ENCODE results near the gene PKIB. TPM values are rescaled to one million over a fixed set of nuclear protein-coding genes. Genes with fewer than 3 reads are reported as not detected.

The PKIB gene
- total and polyA plus RNA-seq, 10 of the 15 experiments (the other 5 are each of a cell fraction or from before 2014, with no cell fraction given) = 0.20 to 1.8 (median 0.87) TPM

DNA sequence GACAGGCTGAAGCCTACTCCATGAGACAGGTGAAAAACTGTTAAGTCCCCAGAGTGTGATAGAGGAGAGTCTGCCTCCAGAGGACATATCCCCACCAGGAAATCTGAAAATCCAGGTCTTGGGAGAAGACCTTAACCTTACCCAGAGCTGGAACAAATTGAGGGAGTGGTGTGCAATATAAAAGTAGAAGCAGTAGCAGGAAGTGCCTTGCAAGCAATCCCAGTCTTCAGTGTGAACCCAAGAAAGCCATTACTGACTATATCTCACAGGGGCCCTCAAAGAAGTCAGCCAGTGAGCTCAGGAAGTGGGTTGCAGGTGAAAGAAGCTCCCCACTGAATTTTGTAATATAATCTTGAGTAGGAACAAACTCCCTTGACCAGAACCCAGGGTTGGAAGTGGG is 41.9 kb upstream of the PKIB start:
- TF ChIP-seq, protein P1, sequence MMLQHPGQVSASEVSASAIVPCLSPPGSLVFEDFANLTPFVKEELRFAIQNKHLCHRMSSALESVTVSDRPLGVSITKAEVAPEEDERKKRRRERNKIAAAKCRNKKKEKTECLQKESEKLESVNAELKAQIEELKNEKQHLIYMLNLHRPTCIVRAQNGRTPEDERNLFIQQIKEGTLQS (IDR thresholded peaks at IDR 0.05; ENCODE audit: borderline replicate concordance, extremely low read depth, low read depth, low read length) = no peak
- H3K27me3 ChIP-seq (replicated peaks in 1 of 2; ENCODE audit: control insufficient read depth in 2 of 2, insufficient read depth in 2 of 2, low read length in 1 of 2) = no peaks in the 10 kb centered on the region
- no peaks in the 10 kb centered on the region for H4K20me1 ChIP-seq (ENCODE audit: control insufficient read depth, insufficient read depth)
- no peak for DNase-seq (ENCODE audit: low read depth, low spot score)
- ATAC-seq = no peak
- RAD21 ChIA-PET (ENCODE audit: unreplicated experiment) = interaction anchor here (0.8 to 1.1 kb wide), 2 partner anchors 38 to 76 kb away, joined by 3 read pairs; no protein-coding TSS in a partner anchor
- H3K4me1 ChIP-seq (ENCODE audit: control insufficient read depth, insufficient read depth, low read length) = no peaks in the 10 kb centered on the region
- H3K4me2 ChIP-seq (ENCODE audit: control insufficient read depth, insufficient read depth) = no peak overlapping the region
- intact Hi-C loops (cut with micrococcal nuclease; ENCODE audit: unreplicated experiment) (no loop called here), in situ Hi-C loops (cut with MboI) (no loop called here)
- FAIRE-seq = no peak
- no peak overlapping the region for H2AFZ ChIP-seq (ENCODE audit: control insufficient read depth, low read depth, low read length)
- POLR2A ChIA-PET = no interaction called here
- H3K4me3 ChIP-seq = no peak overlapping the region
- CTCF ChIA-PET = interaction anchor here (1.0 to 3.1 kb wide), 3 partner anchors 38 to 77 kb away, joined by 3 to 22 read pairs (median 9); no protein-coding TSS in a partner anchor
- no peak overlapping the region for H3K27ac ChIP-seq (ENCODE audit: control insufficient read depth, insufficient read depth)
- no peaks in the 10 kb centered on the region for H3K9me3 ChIP-seq (replicated peaks; ENCODE audit: control insufficient read depth, insufficient read depth, low read length)
- no peaks in the 10 kb centered on the region for H3K36me3 ChIP-seq (ENCODE audit: control insufficient read depth in 2 of 2, insufficient read depth in 2 of 2, low read length in 1 of 2)
- no TSS peak for BruUV-seq (replicated peaks)
- H3K9ac ChIP-seq (ENCODE audit: control insufficient read depth, insufficient read depth, low read length) = no peak overlapping the region
- no peaks in the 10 kb centered on the region for H3K79me2 ChIP-seq (ENCODE audit: control insufficient read depth, insufficient read depth, low read length)
- SMC1A ChIA-PET (ENCODE audit: uncharacterized antibody, unreplicated experiment) = interaction anchor here (0.6 to 2.1 kb wide), 5 partner anchors 37 to 81 kb away, joined by 3 to 7 read pairs (median 4); partner anchors contain the start of gene PKIB

- TF ChIP-seq, protein P2, sequence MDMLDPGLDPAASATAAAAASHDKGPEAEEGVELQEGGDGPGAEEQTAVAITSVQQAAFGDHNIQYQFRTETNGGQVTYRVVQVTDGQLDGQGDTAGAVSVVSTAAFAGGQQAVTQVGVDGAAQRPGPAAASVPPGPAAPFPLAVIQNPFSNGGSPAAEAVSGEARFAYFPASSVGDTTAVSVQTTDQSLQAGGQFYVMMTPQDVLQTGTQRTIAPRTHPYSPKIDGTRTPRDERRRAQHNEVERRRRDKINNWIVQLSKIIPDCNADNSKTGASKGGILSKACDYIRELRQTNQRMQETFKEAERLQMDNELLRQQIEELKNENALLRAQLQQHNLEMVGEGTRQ (IDR thresholded peaks at IDR 0.05; ENCODE audit: borderline replicate concordance, low read depth, low read length) = no peak
- no peak for TF ChIP-seq MTA2 (IDR thresholded peaks at IDR 0.05; ENCODE audit: low read depth)
- no peak for TF ChIP-seq ZNF622 (IDR thresholded peaks at IDR 0.05)
- TF ChIP-seq RELB (IDR thresholded peaks at IDR 0.05; ENCODE audit: low read depth) = no peak
- ATAC-seq (no peak; the same call in 2 of the 3 replicates), FAIRE-seq (no peak), DNase-seq (ENCODE audit: low read depth, low spot score) (no peak)
- no peaks in the 10 kb centered on the region for H3K36me3 ChIP-seq (ENCODE audit: control insufficient read depth in 2 of 2, insufficient read depth in 2 of 2, low read length in 1 of 2)
- H4K20me1 ChIP-seq (ENCODE audit: control insufficient read depth, insufficient read depth) = no peaks in the 10 kb centered on the region
- H3K27ac ChIP-seq (ENCODE audit: control insufficient read depth, insufficient read depth) = no peak overlapping the region
- H3K4me3 ChIP-seq = no peak overlapping the region
- intact Hi-C loops (cut with micrococcal nuclease; ENCODE audit: unreplicated experiment) = no loop called here
- H3K27me3 ChIP-seq (replicated peaks in 1 of 2; ENCODE audit: control insufficient read depth in 2 of 2, insufficient read depth in 2 of 2, low read length in 1 of 2) = no peaks in the 10 kb centered on the region
- ChIA-PET SMC1A (ENCODE audit: uncharacterized antibody, unreplicated experiment) (interaction anchor here (1.1 to 2.1 kb wide), 4 partner anchors 37 to 42 kb away, joined by 4 to 7 read pairs (median 4); partner anchors contain the start of gene PKIB), CTCF (interaction anchor here (0.6 to 3.1 kb wide), 4 partner anchors 39 to 89 kb away, joined by 3 to 22 read pairs (median 6); no protein-coding TSS in a partner anchor), POLR2A (no interaction called here), RAD21 (ENCODE audit: unreplicated experiment) (interaction anchor here (0.8 to 1.1 kb wide), 2 partner anchors 39 to 77 kb away, joined by 3 read pairs; no protein-coding TSS in a partner anchor)
- in situ Hi-C loops (cut with MboI) = no loop called here
- no peak overlapping the region for H3K4me2 ChIP-seq (ENCODE audit: control insufficient read depth, insufficient read depth)
- H2AFZ ChIP-seq (ENCODE audit: control insufficient read depth, low read depth, low read length) = no peak overlapping the region
- no peaks in the 10 kb centered on the region for H3K9me3 ChIP-seq (replicated peaks; ENCODE audit: control insufficient read depth, insufficient read depth, low read length)
- BruUV-seq (replicated peaks) = no TSS peak
- H3K9ac ChIP-seq (ENCODE audit: control insufficient read depth, insufficient read depth, low read length) = no peak overlapping the region
- 4% methylated on average over 3 of the region's 3 CpGs for WGBS (ENCODE audit: insufficient coverage, insufficient replicate concordance, low lambda C conversion rate, missing lambda C conversion rate)
- H3K4me1 ChIP-seq (ENCODE audit: control insufficient read depth, insufficient read depth, low read length) = no peaks in the 10 kb centered on the region
- no peaks in the 10 kb centered on the region for H3K79me2 ChIP-seq (ENCODE audit: control insufficient read depth, insufficient read depth, low read length)
These were observed 41.4 kb upstream of the PKIB start for GRCh38 chr6:122568797-122569221.

Data from GM12878 (cell line).